ENCODE results near the gene TFPI.

DNA sequence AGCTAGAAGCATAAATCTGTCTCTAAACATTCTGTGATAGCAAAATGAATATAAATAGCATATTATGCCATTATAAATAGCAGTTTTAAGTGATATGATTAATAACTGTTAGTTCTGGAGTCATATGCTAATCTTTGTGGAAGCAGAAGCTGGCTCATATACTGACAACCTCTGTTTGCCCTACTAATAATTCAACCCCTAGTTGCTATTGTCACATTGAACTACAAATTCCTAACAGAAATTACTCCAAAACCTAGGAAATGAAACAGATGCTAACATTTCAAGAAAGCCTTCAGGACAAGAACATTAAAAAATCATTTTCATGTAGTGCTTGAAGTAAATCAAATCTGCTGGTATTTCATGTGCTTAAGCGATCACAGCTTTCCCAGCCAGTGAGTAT lies 134.4 kb downstream of the TFPI start:
- TF ChIP-seq, protein P1, sequence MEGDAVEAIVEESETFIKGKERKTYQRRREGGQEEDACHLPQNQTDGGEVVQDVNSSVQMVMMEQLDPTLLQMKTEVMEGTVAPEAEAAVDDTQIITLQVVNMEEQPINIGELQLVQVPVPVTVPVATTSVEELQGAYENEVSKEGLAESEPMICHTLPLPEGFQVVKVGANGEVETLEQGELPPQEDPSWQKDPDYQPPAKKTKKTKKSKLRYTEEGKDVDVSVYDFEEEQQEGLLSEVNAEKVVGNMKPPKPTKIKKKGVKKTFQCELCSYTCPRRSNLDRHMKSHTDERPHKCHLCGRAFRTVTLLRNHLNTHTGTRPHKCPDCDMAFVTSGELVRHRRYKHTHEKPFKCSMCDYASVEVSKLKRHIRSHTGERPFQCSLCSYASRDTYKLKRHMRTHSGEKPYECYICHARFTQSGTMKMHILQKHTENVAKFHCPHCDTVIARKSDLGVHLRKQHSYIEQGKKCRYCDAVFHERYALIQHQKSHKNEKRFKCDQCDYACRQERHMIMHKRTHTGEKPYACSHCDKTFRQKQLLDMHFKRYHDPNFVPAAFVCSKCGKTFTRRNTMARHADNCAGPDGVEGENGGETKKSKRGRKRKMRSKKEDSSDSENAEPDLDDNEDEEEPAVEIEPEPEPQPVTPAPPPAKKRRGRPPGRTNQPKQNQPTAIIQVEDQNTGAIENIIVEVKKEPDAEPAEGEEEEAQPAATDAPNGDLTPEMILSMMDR (IDR thresholded peaks at IDR 0.05; ENCODE audit: low read depth, low read length, poor library complexity, severe bottlenecking) = no peak
- TF ChIP-seq EZH2phosphoT487 (IDR thresholded peaks at IDR 0.05; ENCODE audit: borderline replicate concordance, low read length) = no peak
